ENCODE results near the gene NSL1. TPM values are rescaled to one million over a fixed set of nuclear protein-coding genes. Genes with fewer than 3 reads are reported as not detected.

Gene NSL1
- total and polyA plus RNA-seq, 9 of the 15 experiments (the other 6 are each of a cell fraction or from before 2014, with no cell fraction given): 53.5 to 108 (median 59.1) TPM

DNA sequence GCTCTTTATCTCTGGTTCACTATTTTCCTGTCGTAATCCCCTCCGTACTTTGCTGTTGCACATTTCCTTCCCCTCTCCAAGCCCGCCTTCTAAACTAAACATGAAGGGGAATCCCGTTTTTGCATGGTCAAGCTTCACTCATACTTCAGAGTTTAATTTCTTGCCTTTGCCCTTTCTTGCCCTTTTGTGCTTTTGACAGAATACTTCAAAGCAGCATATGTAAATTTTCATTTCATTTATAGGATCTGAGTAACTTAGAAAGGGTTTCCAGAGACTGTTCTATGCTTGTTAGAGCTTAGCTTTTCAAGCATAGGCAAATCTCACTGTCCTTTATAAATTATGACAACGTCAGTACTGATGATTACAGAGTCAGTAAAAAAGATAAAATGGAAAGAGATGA, 28.1 kb upstream of the NSL1 start:
- WGBS (ENCODE audit: insufficient coverage, low coverage, missing lambda C conversion rate): 28% methylated on average over 5 of the region's 5 CpGs
- FAIRE-seq (no peak), ATAC-seq (no peak), DNase-seq (ENCODE audit: extremely low read depth in 1 of 4, low spot score in 3 of 4) (no peak)
- H2AFZ ChIP-seq (ENCODE audit: low read depth, low read length): no peak overlapping the region
- H4K20me1 ChIP-seq (replicated peaks; ENCODE audit: control insufficient read depth, insufficient read depth, low read length): no peaks in the 10 kb centered on the region
- no peaks in the 10 kb centered on the region for H3K79me2 ChIP-seq (ENCODE audit: control insufficient read depth, insufficient read depth, low read length)
- intact Hi-C loops (cut with micrococcal nuclease): no loop called here
- in situ Hi-C loops (cut with MboI): no loop called here
- H3K4me3 ChIP-seq: no peak overlapping the region
- no peak overlapping the region for H3K4me2 ChIP-seq (ENCODE audit: insufficient read depth, low read length)
- H3K4me1 ChIP-seq (replicated peaks in 1 of 2; ENCODE audit: control insufficient read depth in 2 of 2, insufficient read depth in 2 of 2, low read length in 2 of 2): no peaks in the 10 kb centered on the region
- no peak overlapping the region for H3K9ac ChIP-seq (ENCODE audit: insufficient read depth in 1 of 2, low read depth in 2 of 2, low read length in 2 of 2)
- no peak overlapping the region for H3K27ac ChIP-seq (ENCODE audit: extremely low read depth, low read depth, low read length)
- H3K9me1 ChIP-seq (ENCODE audit: control insufficient read depth, insufficient read depth, low read length): no peaks in the 10 kb centered on the region
- H3K36me3 ChIP-seq (ENCODE audit: control insufficient read depth, insufficient read depth, low read length): no peaks in the 10 kb centered on the region
- H3K9me3 ChIP-seq (replicated peaks; ENCODE audit: control insufficient read depth, insufficient read depth, low read depth, low read length): no peaks in the 10 kb centered on the region; the same call in 1 of the 2 replicates
- CTCF ChIA-PET (ENCODE audit: low intra/inter-chr PET ratio): no interaction called here
- H3K27me3 ChIP-seq (ENCODE audit: control insufficient read depth in 2 of 2, insufficient read depth in 2 of 2, low read length in 2 of 2): 0 out of 5 replicates have a peak, but pooled peaks cover 0 to 4% of the 10 kb centered on the region in 2 experiments
- POLR2A ChIA-PET: interaction anchor here (0.8 to 1.5 kb wide), 3 partner anchors 10 to 44 kb away, joined by 3 to 4 read pairs (median 3); no protein-coding TSS in a partner anchor
- BruUV-seq (replicated peaks): no TSS peak
- no peak for TF ChIP-seq ZNF511 (CRISPR knock-in tag; IDR thresholded peaks at IDR 0.05)
- no peak for TF ChIP-seq NFYB (IDR thresholded peaks at IDR 0.05; ENCODE audit: extremely low read depth, insufficient read length)
- no peak for TF ChIP-seq ZNF57 (CRISPR knock-in tag; IDR thresholded peaks at IDR 0.05)
- no peak for TF ChIP-seq SMARCA4 (IDR thresholded peaks at IDR 0.05)
- no peak for TF ChIP-seq ETV1 (tag; conservative IDR thresholded peaks at IDR 0.05; ENCODE audit: low read depth)
- TF ChIP-seq, protein P1, sequence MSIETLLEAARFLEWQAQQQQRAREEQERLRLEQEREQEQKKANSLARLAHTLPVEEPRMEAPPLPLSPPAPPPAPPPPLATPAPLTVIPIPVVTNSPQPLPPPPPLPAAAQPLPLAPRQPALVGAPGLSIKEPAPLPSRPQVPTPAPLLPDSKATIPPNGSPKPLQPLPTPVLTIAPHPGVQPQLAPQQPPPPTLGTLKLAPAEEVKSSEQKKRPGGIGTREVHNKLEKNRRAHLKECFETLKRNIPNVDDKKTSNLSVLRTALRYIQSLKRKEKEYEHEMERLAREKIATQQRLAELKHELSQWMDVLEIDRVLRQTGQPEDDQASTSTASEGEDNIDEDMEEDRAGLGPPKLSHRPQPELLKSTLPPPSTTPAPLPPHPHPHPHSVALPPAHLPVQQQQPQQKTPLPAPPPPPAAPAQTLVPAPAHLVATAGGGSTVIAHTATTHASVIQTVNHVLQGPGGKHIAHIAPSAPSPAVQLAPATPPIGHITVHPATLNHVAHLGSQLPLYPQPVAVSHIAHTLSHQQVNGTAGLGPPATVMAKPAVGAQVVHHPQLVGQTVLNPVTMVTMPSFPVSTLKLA (conservative IDR thresholded peaks at IDR 0.05): no peak
- TF ChIP-seq ZBTB9 (CRISPR knock-in tag; IDR thresholded peaks at IDR 0.05): no peak
- TF ChIP-seq KHSRP (IDR thresholded peaks at IDR 0.05): no peak
- TF ChIP-seq SMARCB1 (IDR thresholded peaks at IDR 0.05; ENCODE audit: insufficient read length, low read depth): no peak
- no peak for TF ChIP-seq NR1H2 (CRISPR knock-in tag; IDR thresholded peaks at IDR 0.05)
- TF ChIP-seq ZNF518B (CRISPR knock-in tag; IDR thresholded peaks at IDR 0.05): no peak
- TF ChIP-seq ZNF444 (CRISPR knock-in tag; IDR thresholded peaks at IDR 0.05): no peak
- no peak for TF ChIP-seq CSDE1 (IDR thresholded peaks at IDR 0.05)
- no peak for TF ChIP-seq ZNF217 (CRISPR knock-in tag; IDR thresholded peaks at IDR 0.05)

Measured in K562 (cell line).